ENCODE measurements around the gene TENM3.

DNA sequence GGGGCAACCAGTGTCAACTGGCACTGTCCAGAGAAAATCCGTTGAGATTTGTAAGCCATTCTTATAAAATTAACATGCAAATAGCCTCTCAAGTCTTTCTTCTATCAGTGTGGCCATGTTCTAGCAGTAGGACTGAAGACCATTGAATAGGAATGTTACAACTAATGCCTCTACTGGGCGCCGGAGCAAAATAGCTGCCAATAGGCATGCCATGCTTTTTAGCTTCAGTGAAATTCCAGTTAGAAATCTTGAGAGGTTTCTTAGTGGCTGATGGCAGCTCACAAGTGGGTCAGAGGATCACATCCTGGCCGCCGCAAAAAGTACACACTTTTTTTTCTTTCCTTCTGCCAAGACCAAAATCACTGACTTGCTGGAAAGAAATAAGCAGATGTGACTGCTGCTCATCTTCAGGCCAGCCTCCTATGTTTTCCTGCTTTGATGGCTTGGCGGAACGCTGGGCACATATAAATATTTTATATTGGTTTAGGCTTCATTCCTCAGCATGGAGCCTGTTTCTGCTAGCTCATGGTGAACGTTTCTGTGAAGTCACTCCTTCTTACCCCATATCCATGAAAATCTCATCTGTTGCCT is 293.1 kb downstream of the TENM3 start:
- TF ChIP-seq, protein P1, sequence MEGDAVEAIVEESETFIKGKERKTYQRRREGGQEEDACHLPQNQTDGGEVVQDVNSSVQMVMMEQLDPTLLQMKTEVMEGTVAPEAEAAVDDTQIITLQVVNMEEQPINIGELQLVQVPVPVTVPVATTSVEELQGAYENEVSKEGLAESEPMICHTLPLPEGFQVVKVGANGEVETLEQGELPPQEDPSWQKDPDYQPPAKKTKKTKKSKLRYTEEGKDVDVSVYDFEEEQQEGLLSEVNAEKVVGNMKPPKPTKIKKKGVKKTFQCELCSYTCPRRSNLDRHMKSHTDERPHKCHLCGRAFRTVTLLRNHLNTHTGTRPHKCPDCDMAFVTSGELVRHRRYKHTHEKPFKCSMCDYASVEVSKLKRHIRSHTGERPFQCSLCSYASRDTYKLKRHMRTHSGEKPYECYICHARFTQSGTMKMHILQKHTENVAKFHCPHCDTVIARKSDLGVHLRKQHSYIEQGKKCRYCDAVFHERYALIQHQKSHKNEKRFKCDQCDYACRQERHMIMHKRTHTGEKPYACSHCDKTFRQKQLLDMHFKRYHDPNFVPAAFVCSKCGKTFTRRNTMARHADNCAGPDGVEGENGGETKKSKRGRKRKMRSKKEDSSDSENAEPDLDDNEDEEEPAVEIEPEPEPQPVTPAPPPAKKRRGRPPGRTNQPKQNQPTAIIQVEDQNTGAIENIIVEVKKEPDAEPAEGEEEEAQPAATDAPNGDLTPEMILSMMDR (IDR thresholded peaks at IDR 0.05; ENCODE audit: low read length) = no peak
- no peak for TF ChIP-seq EZH2 (IDR thresholded peaks at IDR 0.05; ENCODE audit: borderline replicate concordance, low read length)
